SU-DHL-6 (cell line): ENCODE data around the gene ETS1.

Source experiments
- H2AFZ ChIP-seq: fragments of 200-600 bp; sonication (generic); 2 replicates; pipeline ENCODE4 v1.6.1; 2014; ENCODE audit warnings: low read depth, mild to moderate bottlenecking, moderate library complexity, mixed read lengths, antibody characterized with exemption, low read length; ENCODE audit not compliant: severe bottlenecking
- H3F3A ChIP-seq: fragments of 200-600 bp; shearing (Covaris generic); 2 replicates; pipeline ENCODE4 v1.6.0; 2016; ENCODE audit warnings: antibody characterized with exemption, mild to moderate bottlenecking; ENCODE audit not compliant: insufficient read depth
- H3K27ac ChIP-seq: fragments of 200-600 bp; sonication (generic); 2 replicates; pipeline ENCODE4 v1.5.1; 2016; ENCODE audit warnings: low read depth, mild to moderate bottlenecking, low read length, moderate library complexity, mixed read lengths
- H3K27me3 ChIP-seq: fragments of 200-600 bp; sonication (generic), shearing (Covaris generic); 2 replicates; pipeline ENCODE4 v1.6.0; 2014; ENCODE audit warnings: mild to moderate bottlenecking, low read length
- H3K36me3 ChIP-seq: fragments of 200-600 bp; sonication (generic); 2 replicates; pipeline ENCODE4 v1.6.1; 2014; ENCODE audit warnings: mild to moderate bottlenecking, low read length, mixed read lengths
- H3K4me2 ChIP-seq: fragments of 300-600, 200-600 bp; shearing (Covaris generic), sonication (generic); 2 replicates; pipeline ENCODE4 v1.6.0; 2014; ENCODE audit warnings: low read length, low read depth, mild to moderate bottlenecking; ENCODE audit not compliant: poor library complexity, severe bottlenecking
- H3K4me3 ChIP-seq: fragments of 200-600 bp; sonication (generic); 2 replicates; pipeline ENCODE4 v1.5.1; 2014; ENCODE audit warnings: antibody characterized with exemption, low read length, mild to moderate bottlenecking, mixed read lengths; ENCODE audit not compliant: insufficient read depth, poor library complexity, severe bottlenecking
- H3K79me2 ChIP-seq: fragments of 200-600 bp; sonication (generic); 2 replicates; pipeline ENCODE4 v1.6.1; 2014; ENCODE audit warnings: mild to moderate bottlenecking, low read length, moderate library complexity; ENCODE audit not compliant: insufficient read depth
- H3K9ac ChIP-seq: fragments of 200-600 bp; sonication (generic); 2 replicates; pipeline ENCODE4 v1.7.0; 2014; ENCODE audit warnings: mild to moderate bottlenecking, low read length
- H3K9me2 ChIP-seq: fragments of 200-600 bp; sonication (generic); replicated peaks from 2 replicates; pipeline ENCODE4 v1.6.1; 2014; ENCODE audit warnings: low read length; ENCODE audit not compliant: insufficient read depth
- H3K9me3 ChIP-seq: fragments of 200-600 bp; sonication (generic); 2 replicates; pipeline ENCODE4 v1.6.1; 2014; ENCODE audit warnings: low read length, mixed read lengths; ENCODE audit not compliant: insufficient read depth
- H4K20me1 ChIP-seq: fragments of 200-600 bp; sonication (generic); 2 replicates; pipeline ENCODE4 v1.6.1; 2014; ENCODE audit warnings: low read depth, mild to moderate bottlenecking, antibody characterized with exemption, low read length, moderate library complexity, mixed read lengths
- EZH2phosphoT487 ChIP-seq: fragments of 200-600 bp; sonication (generic), shearing (Covaris generic); conservative IDR thresholded peaks from 2 replicates; pipeline ENCODE4 v1.6.1; 2018; ENCODE audit warnings: mild to moderate bottlenecking, antibody characterized with exemption, low read length, moderate library complexity, mixed read lengths
- TF ChIP-seq, protein P1 (sequence below): fragments of 200-600 bp; sonication (generic); IDR thresholded peaks from one replicate; pipeline ENCODE4 v1.5.1; 2017; ENCODE audit warnings: antibody characterized with exemption, mild to moderate bottlenecking, low read length, moderate library complexity; ENCODE audit not compliant: insufficient read depth, poor library complexity, severe bottlenecking

The ETS1 gene, protein sequence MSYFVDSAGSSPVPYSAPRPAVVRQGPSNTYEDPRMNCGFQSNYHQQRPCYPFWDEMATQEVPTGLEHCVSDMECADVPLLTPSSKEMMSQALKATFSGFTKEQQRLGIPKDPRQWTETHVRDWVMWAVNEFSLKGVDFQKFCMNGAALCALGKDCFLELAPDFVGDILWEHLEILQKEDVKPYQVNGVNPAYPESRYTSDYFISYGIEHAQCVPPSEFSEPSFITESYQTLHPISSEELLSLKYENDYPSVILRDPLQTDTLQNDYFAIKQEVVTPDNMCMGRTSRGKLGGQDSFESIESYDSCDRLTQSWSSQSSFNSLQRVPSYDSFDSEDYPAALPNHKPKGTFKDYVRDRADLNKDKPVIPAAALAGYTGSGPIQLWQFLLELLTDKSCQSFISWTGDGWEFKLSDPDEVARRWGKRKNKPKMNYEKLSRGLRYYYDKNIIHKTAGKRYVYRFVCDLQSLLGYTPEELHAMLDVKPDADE

GRCh38 chr11:128587415-128587814 is at the start of gene ETS1:
ETS1 (minus strand) TSS chr11:128587558; CDS start chr11:128573130, 14,428 bp downstream.
- Histone ChIP-seq H3F3A (no peaks in the 10 kb centered on the region), H3K27me3 (no peaks in the 10 kb centered on the region), H3K27ac (no peak within 1 kb of the TSS), H3K9me2 (no peaks in the 10 kb centered on the region), H3K9me3 (no peaks in the 10 kb centered on the region), H3K4me3 (no peak within 1 kb of the TSS), H4K20me1 (no peaks in the 10 kb centered on the region), H3K36me3 (no peaks in the 10 kb centered on the region), H3K79me2 (no peaks in the 10 kb centered on the region), H3K9ac (no peak within 1 kb of the TSS), H3K4me2 (no peak within 1 kb of the TSS), H2AFZ (no peak within 1 kb of the TSS)
- TF ChIP-seq, protein P1, sequence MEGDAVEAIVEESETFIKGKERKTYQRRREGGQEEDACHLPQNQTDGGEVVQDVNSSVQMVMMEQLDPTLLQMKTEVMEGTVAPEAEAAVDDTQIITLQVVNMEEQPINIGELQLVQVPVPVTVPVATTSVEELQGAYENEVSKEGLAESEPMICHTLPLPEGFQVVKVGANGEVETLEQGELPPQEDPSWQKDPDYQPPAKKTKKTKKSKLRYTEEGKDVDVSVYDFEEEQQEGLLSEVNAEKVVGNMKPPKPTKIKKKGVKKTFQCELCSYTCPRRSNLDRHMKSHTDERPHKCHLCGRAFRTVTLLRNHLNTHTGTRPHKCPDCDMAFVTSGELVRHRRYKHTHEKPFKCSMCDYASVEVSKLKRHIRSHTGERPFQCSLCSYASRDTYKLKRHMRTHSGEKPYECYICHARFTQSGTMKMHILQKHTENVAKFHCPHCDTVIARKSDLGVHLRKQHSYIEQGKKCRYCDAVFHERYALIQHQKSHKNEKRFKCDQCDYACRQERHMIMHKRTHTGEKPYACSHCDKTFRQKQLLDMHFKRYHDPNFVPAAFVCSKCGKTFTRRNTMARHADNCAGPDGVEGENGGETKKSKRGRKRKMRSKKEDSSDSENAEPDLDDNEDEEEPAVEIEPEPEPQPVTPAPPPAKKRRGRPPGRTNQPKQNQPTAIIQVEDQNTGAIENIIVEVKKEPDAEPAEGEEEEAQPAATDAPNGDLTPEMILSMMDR, result no peak
- no peak for TF ChIP-seq EZH2phosphoT487

DNA sequence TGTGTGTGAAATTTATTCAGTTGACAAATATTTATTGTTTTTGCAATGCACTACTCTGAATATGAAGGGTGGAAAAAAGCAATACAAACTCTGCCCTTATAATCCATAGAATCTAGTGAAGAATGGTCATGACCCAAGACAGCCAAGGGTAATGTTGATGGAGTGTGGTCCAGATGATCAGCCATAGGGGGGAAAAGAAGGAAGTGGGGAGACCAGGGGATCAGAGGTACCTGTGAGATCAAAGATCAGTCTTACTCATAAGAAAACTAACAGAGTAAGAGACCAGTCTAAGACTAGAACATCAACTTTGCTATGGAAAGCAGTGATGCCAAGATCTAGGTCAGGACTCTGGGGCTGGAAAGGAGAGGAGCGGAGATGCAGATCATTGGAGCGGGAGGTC is 47.0 kb upstream of the ETS1 start:
- Histone ChIP-seq H2AFZ (no peak overlapping the region), H3K4me3 (no peak overlapping the region)
- no peak for TF ChIP-seq EZH2phosphoT487
- TF ChIP-seq, protein P1, result no peak

DNA sequence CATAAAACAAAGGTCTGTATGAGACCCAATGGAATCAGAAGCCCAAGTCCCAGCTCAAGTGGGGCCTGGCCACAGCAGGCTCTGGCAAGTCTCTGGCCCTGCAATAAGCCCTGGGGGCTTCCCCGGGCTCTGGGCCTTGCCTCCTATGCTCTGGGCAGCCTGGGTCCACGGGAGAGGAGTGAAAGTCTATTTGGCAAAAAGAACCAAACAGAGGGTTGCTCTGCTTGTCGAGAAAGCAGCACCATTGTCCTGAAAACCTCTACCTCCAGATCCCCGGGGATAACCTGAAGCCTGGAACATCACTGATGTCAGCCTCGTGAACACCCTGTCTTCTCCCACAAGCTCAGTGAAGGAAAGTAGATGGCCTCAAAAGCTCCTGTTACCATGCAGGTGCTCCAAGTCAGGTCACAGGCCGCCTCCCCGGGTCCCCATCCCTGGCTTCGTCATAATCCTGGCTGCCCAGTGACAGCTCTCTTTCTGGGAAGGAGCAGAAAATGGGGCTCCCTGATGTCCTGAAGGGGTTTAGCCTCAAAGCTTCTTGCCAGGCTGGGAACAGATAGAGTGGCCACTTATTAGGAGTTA is 46.1 kb upstream of the ETS1 start:
- H3K27me3 ChIP-seq, result no peaks in the 10 kb centered on the region
- TF ChIP-seq, protein P1, result no peak
- no peak for TF ChIP-seq EZH2phosphoT487
- peaks cover 12% of the 10 kb centered on the region for H3F3A ChIP-seq
- H3K4me2 ChIP-seq, result no peak overlapping the region
- no peaks in the 10 kb centered on the region for H3K9me2 ChIP-seq
- no peaks in the 10 kb centered on the region for H3K9me3 ChIP-seq
- H3K36me3 ChIP-seq, result no peaks in the 10 kb centered on the region
- no peak overlapping the region for H3K4me3 ChIP-seq
- no peak overlapping the region for H2AFZ ChIP-seq
- no peaks in the 10 kb centered on the region for H4K20me1 ChIP-seq
- no peak overlapping the region for H3K9ac ChIP-seq
- no peaks in the 10 kb centered on the region for H3K79me2 ChIP-seq
- H3K27ac ChIP-seq, result no peak overlapping the region

More for the DNA sequence above, 47.0 kb upstream of the ETS1 start:
- Histone ChIP-seq H3K4me2 (no peak overlapping the region), H3K9me3 (no peaks in the 10 kb centered on the region), H3K9ac (no peak overlapping the region), H3F3A (peaks cover 3% of the 10 kb centered on the region), H3K36me3 (no peaks in the 10 kb centered on the region), H3K9me2 (no peaks in the 10 kb centered on the region), H3K27me3 (no peaks in the 10 kb centered on the region), H3K79me2 (no peaks in the 10 kb centered on the region), H3K27ac (no peak overlapping the region), H4K20me1 (no peaks in the 10 kb centered on the region)
